Measurements from ENCODE around the gene ERG.
A peak's percentile ranks its signal among the peaks of the same experiment; 100 is the strongest.

The ERG gene

GRCh38 chr21:38496224-38496623, 2.1 kb downstream of the ERG start:
- DNase-seq (ENCODE audit: low read depth in 3 of 3), result no peak

- no peak for DNase-seq (ENCODE audit: low read depth in 3 of 3)
Observed at GRCh38 chr21:38495696-38496095, 2.6 kb downstream of the ERG start.

- no peak for DNase-seq (ENCODE audit: low read depth in 3 of 3)
Observed at GRCh38 chr21:38495242-38495641, 3.0 kb downstream of the ERG start.

GRCh38 chr21:38494703-38495102, 3.6 kb downstream of the ERG start:
- DNase-seq (ENCODE audit: low read depth in 3 of 3), result no peak

GRCh38 chr21:38494251-38494642, 4.0 kb downstream of the ERG start:
- DNase-seq (ENCODE audit: low read depth in 3 of 3), result no peak

- no peak for DNase-seq (ENCODE audit: low read depth in 3 of 3)
Observed at GRCh38 chr21:38493549-38494250, 4.6 kb downstream of the ERG start.

GRCh38 chr21:38492007-38492406, 6.3 kb downstream of the ERG start:
- DNase-seq (ENCODE audit: low read depth in 3 of 3), result no peak

- DNase-seq (ENCODE audit: low read depth in 3 of 3), result no peak
Observed at GRCh38 chr21:38491536-38491935, 6.7 kb downstream of the ERG start.

- DNase-seq (ENCODE audit: low read depth in 3 of 3), result no peak
Observed at GRCh38 chr21:38490411-38491020, 7.8 kb downstream of the ERG start.

GRCh38 chr21:38489729-38490128, 8.5 kb downstream of the ERG start:
- no peak for DNase-seq (ENCODE audit: low read depth in 3 of 3)

GRCh38 chr21:38489271-38489652, 9.0 kb downstream of the ERG start:
- no peak for DNase-seq (ENCODE audit: low read depth in 3 of 3)

GRCh38 chr21:38488640-38489270, 9.5 kb downstream of the ERG start:
- DNase-seq (ENCODE audit: low read depth in 3 of 3), result no peak

GRCh38 chr21:38487901-38488639, 10.2 kb downstream of the ERG start:
- DNase-seq (ENCODE audit: low read depth in 3 of 3), result no peak

- no peak for DNase-seq (ENCODE audit: low read depth in 3 of 3)
Observed at GRCh38 chr21:38486706-38487105, 11.6 kb downstream of the ERG start.

GRCh38 chr21:38486221-38486620, 12.1 kb downstream of the ERG start:
- DNase-seq (ENCODE audit: low read depth in 3 of 3), result no peak

GRCh38 chr21:38479641-38480525, 18.4 kb downstream of the ERG start:
- DNase-seq (ENCODE audit: low read depth in 3 of 3), result no peak

GRCh38 chr21:38478782-38479181, 19.5 kb downstream of the ERG start:
- DNase-seq (ENCODE audit: low read depth in 3 of 3), result peak in 1 of 3 experiments; percentile 18

GRCh38 chr21:38477226-38477625, 21.1 kb downstream of the ERG start:
- DNase-seq (ENCODE audit: low read depth in 3 of 3), result no peak

- DNase-seq (ENCODE audit: low read depth in 3 of 3), result no peak
Observed at GRCh38 chr21:38476385-38476784, 21.9 kb downstream of the ERG start.

- DNase-seq (ENCODE audit: low read depth in 3 of 3), result no peak
Observed at GRCh38 chr21:38475519-38475918, 22.8 kb downstream of the ERG start.

- DNase-seq (ENCODE audit: low read depth in 3 of 3), result no peak
Observed at GRCh38 chr21:38474796-38475195, 23.5 kb downstream of the ERG start.

GRCh38 chr21:38474124-38474523, 24.2 kb downstream of the ERG start:
- no peak for DNase-seq (ENCODE audit: low read depth in 3 of 3)
